Upper lobe of left lung (tissue), 4 donors: Measurements from ENCODE around the gene PLEKHA5.

Experiments
- POLR2A ChIP-seq, 4 donors: fragments of 450-650 bp; IDR thresholded peaks; one replicate each; pipeline ENCODE4 v1.5.1; 2016 to 2017; ENCODE audit warnings: antibody characterized with exemption in 4 of 4, mild to moderate bottlenecking in 2 of 4
- POLR2AphosphoS5 ChIP-seq, 2 donors: sonication (generic); formaldehyde crosslinking; IDR thresholded peaks; one replicate each; pipeline ENCODE4 v1.5.1; 2017; ENCODE audit warnings: antibody characterized with exemption in 2 of 2
- TF ChIP-seq, protein P1 (sequence below), 6 experiments: fragments of 450-650 bp in 4 of 6; fragments of 200-600 bp in 2 of 6; sonication (generic) in 2 of 6; IDR thresholded peaks; one replicate each; pipeline ENCODE4 v1.5.1; 2016 to 2019; ENCODE audit warnings: antibody characterized with exemption in 6 of 6

DNA sequence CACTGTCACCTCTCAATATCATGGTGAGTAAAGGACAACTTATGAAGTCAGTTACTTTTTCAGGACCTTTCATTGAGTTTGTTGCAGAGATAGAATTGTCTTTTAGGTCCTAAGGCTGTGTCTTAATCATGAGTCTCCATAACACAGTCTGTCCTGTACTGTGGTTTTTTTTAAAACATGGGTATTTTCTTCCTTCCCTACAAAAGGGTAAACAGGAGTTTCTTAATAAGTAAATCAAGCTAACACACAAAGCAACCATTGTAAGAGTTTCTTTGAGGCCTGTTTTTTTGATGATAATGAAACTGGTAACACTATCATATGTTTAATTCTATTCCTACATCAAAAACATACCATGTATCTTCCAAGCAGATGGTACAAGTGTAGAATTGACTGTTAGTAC is 101.4 kb downstream of the PLEKHA5 start:
- TF ChIP-seq POLR2A (IDR thresholded peaks at IDR 0.05) (no peak), POLR2AphosphoS5 (IDR thresholded peaks at IDR 0.05) (no peak)
- TF ChIP-seq, protein P1, sequence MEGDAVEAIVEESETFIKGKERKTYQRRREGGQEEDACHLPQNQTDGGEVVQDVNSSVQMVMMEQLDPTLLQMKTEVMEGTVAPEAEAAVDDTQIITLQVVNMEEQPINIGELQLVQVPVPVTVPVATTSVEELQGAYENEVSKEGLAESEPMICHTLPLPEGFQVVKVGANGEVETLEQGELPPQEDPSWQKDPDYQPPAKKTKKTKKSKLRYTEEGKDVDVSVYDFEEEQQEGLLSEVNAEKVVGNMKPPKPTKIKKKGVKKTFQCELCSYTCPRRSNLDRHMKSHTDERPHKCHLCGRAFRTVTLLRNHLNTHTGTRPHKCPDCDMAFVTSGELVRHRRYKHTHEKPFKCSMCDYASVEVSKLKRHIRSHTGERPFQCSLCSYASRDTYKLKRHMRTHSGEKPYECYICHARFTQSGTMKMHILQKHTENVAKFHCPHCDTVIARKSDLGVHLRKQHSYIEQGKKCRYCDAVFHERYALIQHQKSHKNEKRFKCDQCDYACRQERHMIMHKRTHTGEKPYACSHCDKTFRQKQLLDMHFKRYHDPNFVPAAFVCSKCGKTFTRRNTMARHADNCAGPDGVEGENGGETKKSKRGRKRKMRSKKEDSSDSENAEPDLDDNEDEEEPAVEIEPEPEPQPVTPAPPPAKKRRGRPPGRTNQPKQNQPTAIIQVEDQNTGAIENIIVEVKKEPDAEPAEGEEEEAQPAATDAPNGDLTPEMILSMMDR (IDR thresholded peaks at IDR 0.05): no peak
